HL-60 (cell line): ENCODE results near the gene MMRN2.
A peak's percentile ranks its signal among the peaks of the same experiment; 100 is the strongest.

Experiments
- DNase-seq, 2 experiments: peaks; one replicate each; pipeline ENCODE4 v3.0.0-alpha.2; 2010 to 2020; ENCODE audit warnings: low read depth in 1 of 2, low spot score in 1 of 2
- H3K27ac ChIP-seq: fragments of 250-450 bp; sonication (Bioruptor Pico); replicated peaks from 2 replicates; pipeline ENCODE4 v1.5.1; 2020; ENCODE audit warnings: mild to moderate bottlenecking, moderate library complexity
- H3K27me3 ChIP-seq: fragments of 250-450 bp; sonication (Bioruptor Pico); 2 replicates; pipeline ENCODE4 v1.5.1; 2021; ENCODE audit warnings: mild to moderate bottlenecking, moderate library complexity; ENCODE audit not compliant: insufficient read depth, poor library complexity, severe bottlenecking
- H3K4me3 ChIP-seq: replicated peaks from 2 replicates; pipeline ENCODE4 v1.5.1; 2011; ENCODE audit warnings: mild to moderate bottlenecking, control low read depth, low read length; ENCODE audit not compliant: insufficient read depth
- GABPA ChIP-seq: IDR thresholded peaks from 2 replicates; pipeline ENCODE4 v1.6.1; 2012; ENCODE audit warnings: low read depth
- POLR2AphosphoS5 ChIP-seq: IDR thresholded peaks from 2 replicates; pipeline ENCODE4 v1.6.1; 2012; ENCODE audit warnings: low read depth
- SPI1 ChIP-seq: IDR thresholded peaks from 2 replicates; pipeline ENCODE4 v1.6.1; 2012; ENCODE audit warnings: low read depth, mild to moderate bottlenecking, borderline replicate concordance
- TF ChIP-seq, protein P1 (sequence below): IDR thresholded peaks from one replicate; pipeline ENCODE4 v1.5.1; 2011; ENCODE audit warnings: low read length, control low read depth, inconsistent platforms; ENCODE audit not compliant: insufficient read depth
- TF ChIP-seq, protein P2 (sequence below): IDR thresholded peaks from 2 replicates; pipeline ENCODE4 v1.6.1; 2012; ENCODE audit warnings: low read depth; ENCODE audit not compliant: insufficient replicate concordance

The MMRN2 gene

DNA sequence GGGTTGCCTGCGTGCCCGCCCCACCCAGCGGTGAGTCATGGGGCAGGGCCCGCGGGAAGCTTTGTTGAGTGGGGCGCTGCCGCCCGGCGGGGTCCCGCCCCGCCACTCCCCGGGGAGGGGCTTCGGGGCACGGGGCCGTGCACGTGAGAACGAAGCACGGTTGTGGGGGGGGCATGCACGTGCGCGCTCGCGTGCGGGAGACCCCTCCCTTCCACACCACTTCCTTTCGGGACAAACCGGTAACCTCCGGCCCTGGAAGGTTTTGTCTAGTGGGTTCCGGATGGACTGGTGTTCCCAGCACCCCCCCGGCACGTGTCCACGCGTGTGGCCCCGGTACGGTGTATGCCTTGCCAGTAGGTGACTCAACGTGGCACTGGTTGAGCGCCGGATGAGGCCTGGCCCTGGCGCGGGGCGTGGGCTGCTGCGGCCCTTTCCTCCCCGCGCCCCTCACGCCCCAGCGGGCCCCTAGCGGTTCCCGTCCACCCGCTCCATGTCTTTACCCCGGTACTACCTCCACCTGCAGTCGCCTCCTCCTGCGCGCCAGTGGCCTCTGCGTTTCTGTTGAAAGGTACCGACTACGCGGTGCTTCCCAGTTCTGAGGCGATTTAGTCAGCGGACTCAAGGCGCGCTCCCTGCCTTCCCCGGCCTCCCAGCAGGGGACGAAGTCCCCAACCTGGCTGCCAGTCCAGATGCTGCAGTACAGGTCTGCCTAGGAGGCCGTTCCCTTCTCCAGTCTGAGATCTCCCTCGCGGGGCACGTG, 14.0 kb upstream of the MMRN2 start:
- H3K4me3 ChIP-seq: peak overlapping the region; percentile 51
- TF ChIP-seq, protein P1, sequence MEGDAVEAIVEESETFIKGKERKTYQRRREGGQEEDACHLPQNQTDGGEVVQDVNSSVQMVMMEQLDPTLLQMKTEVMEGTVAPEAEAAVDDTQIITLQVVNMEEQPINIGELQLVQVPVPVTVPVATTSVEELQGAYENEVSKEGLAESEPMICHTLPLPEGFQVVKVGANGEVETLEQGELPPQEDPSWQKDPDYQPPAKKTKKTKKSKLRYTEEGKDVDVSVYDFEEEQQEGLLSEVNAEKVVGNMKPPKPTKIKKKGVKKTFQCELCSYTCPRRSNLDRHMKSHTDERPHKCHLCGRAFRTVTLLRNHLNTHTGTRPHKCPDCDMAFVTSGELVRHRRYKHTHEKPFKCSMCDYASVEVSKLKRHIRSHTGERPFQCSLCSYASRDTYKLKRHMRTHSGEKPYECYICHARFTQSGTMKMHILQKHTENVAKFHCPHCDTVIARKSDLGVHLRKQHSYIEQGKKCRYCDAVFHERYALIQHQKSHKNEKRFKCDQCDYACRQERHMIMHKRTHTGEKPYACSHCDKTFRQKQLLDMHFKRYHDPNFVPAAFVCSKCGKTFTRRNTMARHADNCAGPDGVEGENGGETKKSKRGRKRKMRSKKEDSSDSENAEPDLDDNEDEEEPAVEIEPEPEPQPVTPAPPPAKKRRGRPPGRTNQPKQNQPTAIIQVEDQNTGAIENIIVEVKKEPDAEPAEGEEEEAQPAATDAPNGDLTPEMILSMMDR: no peak
- TF ChIP-seq GABPA: no peak
- TF ChIP-seq POLR2AphosphoS5: no peak
- no peak for TF ChIP-seq SPI1
- TF ChIP-seq, protein P2, sequence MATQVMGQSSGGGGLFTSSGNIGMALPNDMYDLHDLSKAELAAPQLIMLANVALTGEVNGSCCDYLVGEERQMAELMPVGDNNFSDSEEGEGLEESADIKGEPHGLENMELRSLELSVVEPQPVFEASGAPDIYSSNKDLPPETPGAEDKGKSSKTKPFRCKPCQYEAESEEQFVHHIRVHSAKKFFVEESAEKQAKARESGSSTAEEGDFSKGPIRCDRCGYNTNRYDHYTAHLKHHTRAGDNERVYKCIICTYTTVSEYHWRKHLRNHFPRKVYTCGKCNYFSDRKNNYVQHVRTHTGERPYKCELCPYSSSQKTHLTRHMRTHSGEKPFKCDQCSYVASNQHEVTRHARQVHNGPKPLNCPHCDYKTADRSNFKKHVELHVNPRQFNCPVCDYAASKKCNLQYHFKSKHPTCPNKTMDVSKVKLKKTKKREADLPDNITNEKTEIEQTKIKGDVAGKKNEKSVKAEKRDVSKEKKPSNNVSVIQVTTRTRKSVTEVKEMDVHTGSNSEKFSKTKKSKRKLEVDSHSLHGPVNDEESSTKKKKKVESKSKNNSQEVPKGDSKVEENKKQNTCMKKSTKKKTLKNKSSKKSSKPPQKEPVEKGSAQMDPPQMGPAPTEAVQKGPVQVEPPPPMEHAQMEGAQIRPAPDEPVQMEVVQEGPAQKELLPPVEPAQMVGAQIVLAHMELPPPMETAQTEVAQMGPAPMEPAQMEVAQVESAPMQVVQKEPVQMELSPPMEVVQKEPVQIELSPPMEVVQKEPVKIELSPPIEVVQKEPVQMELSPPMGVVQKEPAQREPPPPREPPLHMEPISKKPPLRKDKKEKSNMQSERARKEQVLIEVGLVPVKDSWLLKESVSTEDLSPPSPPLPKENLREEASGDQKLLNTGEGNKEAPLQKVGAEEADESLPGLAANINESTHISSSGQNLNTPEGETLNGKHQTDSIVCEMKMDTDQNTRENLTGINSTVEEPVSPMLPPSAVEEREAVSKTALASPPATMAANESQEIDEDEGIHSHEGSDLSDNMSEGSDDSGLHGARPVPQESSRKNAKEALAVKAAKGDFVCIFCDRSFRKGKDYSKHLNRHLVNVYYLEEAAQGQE: no peak
- H3K27me3 ChIP-seq: peaks cover 34% of the 10 kb centered on the region
- peak; percentile 48 to 77 for DNase-seq
- H3K27ac ChIP-seq: no peak overlapping the region

DNA sequence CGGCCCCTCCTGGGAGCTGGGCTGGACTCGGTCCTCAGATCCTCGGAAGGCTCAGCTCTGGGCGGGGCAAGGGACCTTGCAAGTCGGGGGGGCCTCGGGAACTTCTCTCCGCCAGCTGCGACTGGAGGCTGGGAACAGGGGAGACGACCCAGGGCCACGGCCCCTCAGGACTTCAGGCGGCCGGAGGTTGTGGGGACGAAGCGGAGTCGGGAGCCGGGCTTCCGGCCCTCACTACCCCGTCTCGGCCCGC, 13.5 kb upstream of the MMRN2 start:
- H3K4me3 ChIP-seq: peak overlapping the region; percentile 51
- peaks cover 34% of the 10 kb centered on the region for H3K27me3 ChIP-seq
- no peak for DNase-seq
- H3K27ac ChIP-seq: no peak overlapping the region
- TF ChIP-seq, protein P1: no peak
- TF ChIP-seq SPI1: no peak
- TF ChIP-seq GABPA: 0 out of 2 replicates have a peak, but pooled peaks have one; percentile 10
- TF ChIP-seq, protein P2: no peak
- no peak for TF ChIP-seq POLR2AphosphoS5

DNA sequence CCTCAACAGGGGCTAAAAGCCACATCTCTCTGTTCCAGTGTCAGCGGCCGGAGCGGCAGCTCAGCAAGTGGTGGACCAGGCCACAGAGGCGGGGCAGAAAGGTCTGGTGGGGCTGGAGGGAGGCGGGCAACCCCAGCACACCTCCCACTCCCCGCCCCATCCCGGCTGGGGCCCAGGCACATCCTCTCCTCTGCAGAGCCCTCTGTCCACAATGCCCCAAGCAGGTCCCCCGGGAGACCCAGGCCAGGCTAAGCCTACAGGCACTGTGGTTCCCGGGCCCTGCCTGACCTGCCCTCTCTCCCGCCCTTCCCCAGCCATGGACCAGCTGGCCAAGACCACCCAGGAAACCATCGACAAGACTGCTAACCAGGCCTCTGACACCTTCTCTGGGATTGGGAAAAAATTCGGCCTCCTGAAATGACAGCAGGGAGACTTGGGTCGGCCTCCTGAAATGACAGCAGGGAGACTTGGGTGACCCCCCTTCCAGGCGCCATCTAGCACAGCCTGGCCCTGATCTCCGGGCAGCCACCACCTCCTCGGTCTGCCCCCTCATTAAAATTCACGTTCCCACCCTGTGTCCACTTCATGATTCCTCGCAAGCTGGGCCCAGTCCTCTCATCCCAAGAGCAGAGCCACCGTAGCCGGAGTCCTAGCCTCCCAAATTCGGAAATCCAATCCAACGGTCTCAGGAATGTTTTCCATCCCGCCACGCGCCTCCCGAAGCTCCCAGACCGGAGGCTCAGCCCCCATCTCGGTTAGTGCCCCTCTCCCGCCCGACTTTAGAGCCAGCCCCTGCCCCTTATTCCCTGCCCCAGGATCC, 13.0 kb upstream of the MMRN2 start:
- H3K27ac ChIP-seq: no peak overlapping the region
- DNase-seq: no peak
- peak overlapping the region; percentile 51 for H3K4me3 ChIP-seq

More for the DNA sequence above, 13.0 kb upstream of the MMRN2 start:
- H3K27me3 ChIP-seq: peaks cover 34% of the 10 kb centered on the region
- TF ChIP-seq, protein P1: no peak
